GM21576 (cell line): ENCODE measurements around the gene SEPTIN10.
"Not testable (repeated sequence)": the region's sequence is repeated elsewhere in the genome, so short reads cannot be mapped to it uniquely, and the experiment has no call there.

Experiments
- ATAC-seq: cut with Tn5 transposase; IDR thresholded peaks from one replicate; pipeline ENCODE4 v1.9.1; 2021; ENCODE audit warnings: mild to moderate bottlenecking, moderate library complexity; ENCODE audit not compliant: unreplicated experiment

The SEPTIN10 gene

GRCh38 chr2:109635426-109636304 is 21.9 kb upstream of the SEPTIN10 start:
- no peak for ATAC-seq

- no peak for ATAC-seq
Observed at GRCh38 chr2:109633284-109633961, 19.7 kb upstream of the SEPTIN10 start.

GRCh38 chr2:109632158-109632789 is 18.5 kb upstream of the SEPTIN10 start:
- no peak for ATAC-seq

- no peak for ATAC-seq
Observed at GRCh38 chr2:109631741-109632140, 18.0 kb upstream of the SEPTIN10 start.

GRCh38 chr2:109630441-109631430 is 17.0 kb upstream of the SEPTIN10 start:
- no peak for ATAC-seq

- no peak for ATAC-seq
Observed at GRCh38 chr2:109629867-109630266, 16.1 kb upstream of the SEPTIN10 start.

- not testable (repeated sequence) for ATAC-seq
Observed at GRCh38 chr2:109628321-109628720, 14.6 kb upstream of the SEPTIN10 start.

- no peak for ATAC-seq
Observed at GRCh38 chr2:109624339-109624738, 10.6 kb upstream of the SEPTIN10 start.

- no peak for ATAC-seq
Observed at GRCh38 chr2:109623923-109624322, 10.2 kb upstream of the SEPTIN10 start.

- ATAC-seq, result no peak
Observed at GRCh38 chr2:109623297-109623696, 9.5 kb upstream of the SEPTIN10 start.

GRCh38 chr2:109619032-109619615 is 5.4 kb upstream of the SEPTIN10 start:
- no peak for ATAC-seq

- no peak for ATAC-seq
Observed at GRCh38 chr2:109616184-109616583, 2.4 kb upstream of the SEPTIN10 start.

- no peak for ATAC-seq
Observed at GRCh38 chr2:109615637-109616144, 1.9 kb upstream of the SEPTIN10 start.

- no peak for ATAC-seq
Observed at GRCh38 chr2:109614715-109615636, 1.2 kb upstream of the SEPTIN10 start.

- ATAC-seq, result peak; percentile 26
Observed at GRCh38 chr2:109613081-109613921, 465 bp downstream of the SEPTIN10 start.

- ATAC-seq, result no peak
Observed at GRCh38 chr2:109611467-109612095, 2.2 kb downstream of the SEPTIN10 start.

- ATAC-seq, result no peak
Observed at GRCh38 chr2:109609352-109610024, 4.3 kb downstream of the SEPTIN10 start.
